NCI-H1105 (cell line): ENCODE results near the gene RSAD2.
"Not testable (repeated sequence)": the region's sequence is repeated elsewhere in the genome, so short reads cannot be mapped to it uniquely, and the experiment has no call there.

Experiments used
- DNase-seq: peaks from one replicate; lab custom pipeline; 2025; lab: John Stamatoyannopoulos, UW

RSAD2 gene

DNA sequence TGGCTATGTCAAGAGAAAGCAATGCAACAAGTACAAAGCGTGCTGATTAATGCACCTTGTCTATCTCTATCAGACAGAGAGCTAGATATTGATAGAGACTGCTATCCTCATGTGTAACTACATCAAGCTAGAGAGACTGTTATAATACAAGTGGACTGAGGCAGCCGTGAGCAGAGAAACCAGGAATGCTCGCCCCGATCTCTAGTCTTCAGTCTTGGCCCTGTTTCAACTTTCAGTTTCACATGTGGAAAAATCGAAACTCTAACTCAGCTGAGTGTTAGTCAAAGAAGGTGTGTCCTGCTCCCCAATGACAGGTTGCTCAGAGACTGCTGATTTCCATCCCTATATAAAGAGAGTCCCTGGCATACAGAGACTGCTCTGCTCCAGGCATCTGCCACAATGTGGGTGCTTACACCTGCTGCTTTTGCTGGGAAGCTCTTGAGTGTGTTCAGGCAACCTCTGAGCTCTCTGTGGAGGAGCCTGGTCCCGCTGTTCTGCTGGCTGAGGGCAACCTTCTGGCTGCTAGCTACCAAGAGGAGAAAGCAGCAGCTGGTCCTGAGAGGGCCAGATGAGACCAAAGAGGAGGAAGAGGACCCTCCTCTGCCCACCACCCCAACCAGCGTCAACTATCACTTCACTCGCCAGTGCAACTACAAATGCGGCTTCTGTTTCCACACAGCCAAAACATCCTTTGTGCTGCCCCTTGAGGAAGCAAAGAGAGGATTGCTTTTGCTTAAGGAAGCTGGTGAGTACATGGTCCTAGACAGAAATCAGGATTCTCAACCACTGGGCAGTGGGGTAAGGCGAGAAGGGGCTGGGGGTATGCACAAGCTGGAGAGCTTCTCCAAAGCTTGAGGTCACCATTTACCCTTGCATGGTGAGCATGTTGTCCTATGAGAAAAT is at the start of gene RSAD2:
RSAD2 (plus strand) TSS at position 376 of the 903 bp plus-strand sequence; CDS start at position 400, 24 bp downstream.
- peak; percentile 16 for DNase-seq

GRCh38 chr2:6828299-6828584 is 49.3 kb upstream of the RSAD2 start:
- DNase-seq: peak; percentile 20

- no peak for DNase-seq
Measured at GRCh38 chr2:6831229-6831628, 46.3 kb upstream of the RSAD2 start.

GRCh38 chr2:6832596-6833299 is 44.8 kb upstream of the RSAD2 start:
- DNase-seq: no peak

DNA sequence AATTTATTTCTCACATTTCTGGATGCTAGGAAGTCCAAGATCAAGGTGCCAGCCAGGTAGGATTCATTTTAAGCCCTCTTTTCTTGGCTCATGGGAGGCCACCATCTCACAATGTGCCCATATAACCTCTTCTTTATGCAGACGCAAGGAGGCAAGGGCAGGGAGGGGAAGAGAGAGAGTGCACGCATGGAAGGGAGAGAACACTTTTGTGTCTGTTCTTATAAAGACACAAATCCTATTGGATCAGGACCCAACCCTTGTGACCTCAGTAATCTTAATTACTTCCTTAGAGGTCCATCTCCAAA is 44.3 kb upstream of the RSAD2 start:
- no peak for DNase-seq

- no peak for DNase-seq
Measured at GRCh38 chr2:6834163-6834562, 43.4 kb upstream of the RSAD2 start.

- no peak for DNase-seq
Measured at GRCh38 chr2:6835467-6835866, 42.1 kb upstream of the RSAD2 start.

GRCh38 chr2:6838673-6839319 is 38.8 kb upstream of the RSAD2 start:
- DNase-seq: no peak

GRCh38 chr2:6841537-6842287 is 35.9 kb upstream of the RSAD2 start:
- DNase-seq: no peak

DNA sequence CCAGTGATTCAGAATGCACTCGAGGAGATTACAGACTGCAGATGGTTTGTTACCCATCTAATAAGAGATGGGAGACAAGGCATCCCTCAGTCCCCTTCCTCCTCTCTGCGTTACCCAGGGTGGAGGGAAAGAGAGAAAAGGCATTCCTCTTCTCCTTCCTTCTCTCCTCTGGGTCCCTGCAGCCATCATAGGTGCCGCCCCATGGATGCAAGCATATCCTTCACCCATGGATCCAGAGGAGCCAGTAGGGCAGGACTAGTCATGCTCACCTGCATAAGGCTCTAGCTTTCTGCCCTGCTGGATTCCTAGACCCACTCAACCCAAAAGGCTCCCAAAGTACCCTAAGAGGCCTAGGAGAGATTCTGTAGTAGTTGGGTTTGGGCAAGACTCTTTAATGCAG is 32.3 kb upstream of the RSAD2 start:
- DNase-seq: no peak

DNA sequence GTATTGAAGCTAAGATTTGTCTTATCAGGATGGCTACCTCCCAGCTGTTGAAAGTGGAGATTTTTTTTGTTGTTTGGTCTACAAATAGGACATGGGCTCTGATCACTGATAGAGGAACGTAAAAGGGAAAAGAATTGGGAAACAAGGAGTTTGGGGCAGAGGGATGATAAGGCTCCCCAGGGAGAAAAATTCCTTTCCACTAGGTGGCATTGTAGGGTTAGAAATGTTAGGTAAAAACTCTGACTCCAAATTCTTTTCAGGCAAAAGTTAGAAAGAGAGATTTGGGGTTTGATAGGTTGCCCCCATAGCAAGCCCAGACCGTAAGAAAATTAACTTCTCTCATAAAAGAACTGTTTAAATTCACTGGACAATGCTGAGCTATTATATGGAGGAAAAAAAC is 31.7 kb upstream of the RSAD2 start:
- no peak for DNase-seq

- no peak for DNase-seq
Measured at GRCh38 chr2:6846540-6846939, 31.0 kb upstream of the RSAD2 start.

- no peak for DNase-seq
Measured at GRCh38 chr2:6846967-6847681, 30.5 kb upstream of the RSAD2 start.

GRCh38 chr2:6852195-6852594 is 25.4 kb upstream of the RSAD2 start:
- DNase-seq: no peak

- no peak for DNase-seq
Measured at GRCh38 chr2:6854416-6854815, 23.2 kb upstream of the RSAD2 start.

- no peak for DNase-seq
Measured at GRCh38 chr2:6855860-6856547, 21.6 kb upstream of the RSAD2 start.

DNA sequence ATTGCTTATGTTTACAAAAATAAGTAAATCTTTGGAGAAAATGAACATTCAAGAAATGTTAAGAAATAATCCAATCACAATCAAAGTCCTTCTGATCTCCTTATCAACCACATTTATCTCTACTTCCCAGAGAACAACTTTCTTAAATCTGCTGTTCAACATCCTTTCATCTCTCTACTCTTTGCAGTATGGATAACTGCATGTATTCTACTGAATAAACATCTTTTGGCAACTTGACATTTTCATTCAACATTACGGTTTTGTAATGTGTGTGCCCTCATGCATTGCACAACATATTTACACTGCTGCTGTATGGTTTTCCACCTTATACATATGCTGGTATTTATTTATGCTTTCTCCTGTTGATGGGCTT is 21.0 kb upstream of the RSAD2 start:
- DNase-seq: no peak

- not testable (repeated sequence) for DNase-seq
Measured at GRCh38 chr2:6858466-6859027, 19.0 kb upstream of the RSAD2 start.

DNA sequence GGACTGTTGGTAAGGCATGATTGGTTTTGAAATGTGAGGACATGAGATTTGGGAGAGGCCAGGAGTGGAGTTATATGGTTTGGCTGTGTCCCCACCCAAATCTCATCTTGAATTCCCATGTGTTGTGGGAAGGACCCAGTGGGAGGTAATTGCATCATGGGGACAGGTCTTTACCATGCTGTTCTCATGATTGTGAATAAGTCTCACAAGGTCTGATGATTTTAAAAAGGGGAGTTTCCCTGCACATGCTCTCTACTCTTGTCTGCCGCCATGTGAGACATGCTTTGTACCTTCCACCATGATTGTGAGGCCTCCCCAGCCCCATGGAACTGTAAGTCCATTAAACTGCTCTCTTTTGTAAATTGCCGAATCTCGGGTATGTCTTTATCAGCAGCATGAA is 17.3 kb upstream of the RSAD2 start:
- no peak for DNase-seq

DNA sequence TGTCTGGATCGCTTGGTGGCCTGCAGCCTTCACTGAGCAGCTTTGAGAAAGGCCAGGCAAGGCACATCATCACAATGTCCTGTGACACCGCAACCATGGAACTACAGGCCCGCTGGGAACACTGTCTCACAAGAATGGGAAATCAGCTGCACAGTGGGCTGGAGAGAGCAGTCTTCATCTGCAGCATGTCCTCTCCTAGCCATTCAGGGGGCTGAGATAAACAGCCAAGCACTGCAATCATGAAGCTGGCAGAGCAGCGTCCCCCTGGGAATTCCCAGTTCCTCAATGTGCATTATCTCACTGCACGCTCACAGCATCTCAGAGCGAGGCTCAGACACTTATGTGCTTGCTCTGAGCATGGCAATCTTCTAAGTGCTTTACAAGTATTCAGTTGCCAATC is 13.8 kb upstream of the RSAD2 start:
- DNase-seq: no peak

- no peak for DNase-seq
Measured at GRCh38 chr2:6864231-6864754, 13.3 kb upstream of the RSAD2 start.
